GM19043 (cell line): ENCODE results near the gene SMIM31.

ENCODE experiments used
- ATAC-seq: cut with Tn5 transposase; IDR thresholded peaks from one replicate; pipeline ENCODE4 v1.9.1; 2021; ENCODE audit warnings: low read depth; ENCODE audit not compliant: unreplicated experiment

The SMIM31 gene

DNA sequence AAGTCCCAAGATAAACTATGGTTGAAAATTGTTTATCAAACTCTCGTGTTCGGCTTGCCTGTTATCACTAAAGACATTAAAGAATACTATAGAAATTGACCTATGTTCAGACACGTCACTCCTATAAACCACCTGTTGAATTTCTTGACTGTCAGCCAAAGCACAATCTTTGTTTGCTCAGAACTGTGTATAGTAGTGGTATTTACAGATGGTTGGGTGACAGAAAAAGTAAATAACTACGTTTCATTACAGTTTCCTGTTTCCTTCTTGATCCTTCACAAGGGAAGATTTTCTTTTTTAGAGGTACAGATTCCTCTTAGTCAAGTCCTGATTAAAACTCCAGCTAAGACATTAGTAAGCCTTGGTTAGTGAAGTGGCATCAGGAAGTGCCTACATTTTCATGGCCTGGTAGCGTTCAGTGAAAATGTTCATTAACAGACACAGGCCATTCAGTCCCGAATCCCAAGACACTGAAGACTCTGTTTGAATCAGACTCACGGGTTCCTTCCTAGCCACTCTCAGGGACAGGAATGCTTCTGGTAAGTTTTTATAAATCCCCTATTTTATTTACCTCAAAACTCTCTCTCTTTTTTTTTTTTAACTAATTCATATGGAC lies at the start of gene SMIM31:
TSS of gene SMIM31 (plus strand) at position 259 of the 616 bp plus-strand sequence. CDS start 16,313 bp downstream, outside the sequence.
- no peak for ATAC-seq

DNA sequence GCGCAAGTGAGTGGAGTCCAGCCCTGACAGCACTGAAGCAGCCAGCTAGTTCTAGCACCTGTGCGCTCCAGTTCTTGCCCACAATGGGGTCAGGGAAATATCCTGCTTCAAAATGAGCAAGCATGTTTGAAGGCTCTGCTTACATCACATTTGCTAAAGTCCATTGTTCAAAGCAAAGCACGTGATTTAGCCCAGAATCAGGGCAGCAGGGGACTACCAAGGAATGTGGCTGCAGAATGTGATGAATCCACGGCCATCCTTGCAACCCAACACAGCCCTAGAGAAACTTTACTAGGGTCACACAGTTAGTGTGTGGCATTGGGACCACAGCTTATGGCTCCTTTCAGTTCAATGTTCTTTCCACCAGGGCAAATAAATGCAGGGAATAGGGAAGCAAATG lies 47.3 kb upstream of the SMIM31 start:
- ATAC-seq: no peak

DNA sequence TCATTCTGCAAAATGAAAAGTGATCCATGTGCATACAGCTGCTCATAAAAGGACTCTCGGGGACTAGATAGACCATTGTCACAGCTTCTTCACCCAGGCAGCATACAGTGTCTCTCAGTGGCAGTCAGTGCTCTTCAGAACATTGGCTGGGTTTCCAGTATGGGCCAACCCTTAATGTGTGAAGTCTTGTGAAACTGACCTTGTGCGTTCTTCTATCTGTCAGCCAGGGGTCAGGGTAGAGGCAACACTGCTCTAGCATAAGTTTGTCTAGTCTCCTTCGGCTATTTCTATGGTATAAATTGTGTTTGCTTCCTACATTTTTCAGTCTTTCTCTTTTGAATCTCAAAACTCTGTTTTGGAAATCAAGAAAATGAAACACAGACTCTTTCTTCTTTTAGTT lies 37.0 kb upstream of the SMIM31 start:
- ATAC-seq: no peak

DNA sequence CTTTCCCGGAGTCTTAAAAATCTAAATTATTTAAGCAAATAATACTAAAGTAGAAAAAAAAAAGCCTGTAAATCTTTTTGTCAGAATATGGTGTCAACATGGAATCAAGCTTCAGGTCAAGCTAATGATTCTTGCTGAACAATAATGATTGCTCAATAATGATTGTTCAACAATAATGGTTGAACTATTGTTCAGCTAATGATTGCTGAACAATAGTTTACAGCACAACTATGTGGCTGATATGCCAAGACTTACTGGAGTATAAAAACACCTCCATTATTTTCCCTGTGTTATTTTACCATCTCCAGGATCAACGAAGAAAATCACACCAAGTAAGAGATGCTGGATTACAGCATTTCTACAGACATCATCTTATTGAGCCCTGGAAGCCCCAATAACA lies 35.1 kb upstream of the SMIM31 start:
- ATAC-seq: no peak

DNA sequence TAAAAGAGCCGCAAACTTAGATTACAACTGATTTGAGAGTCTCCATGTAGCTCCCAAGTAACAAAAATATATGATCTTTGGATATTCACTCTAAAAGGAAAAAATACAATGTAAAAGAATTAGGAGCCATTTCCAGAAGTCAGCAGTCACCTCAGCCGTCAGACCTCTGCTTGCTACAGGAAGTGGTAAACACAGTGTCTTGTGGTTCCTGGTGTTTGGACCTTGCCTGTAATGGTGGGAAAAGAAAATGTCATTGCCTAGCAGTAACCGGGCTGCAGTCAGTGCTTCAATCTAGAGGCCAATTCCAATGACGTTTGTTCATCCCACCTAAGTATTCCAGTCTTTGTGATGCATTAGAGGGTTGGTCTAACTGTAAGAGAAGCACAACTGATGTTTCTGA lies 28.9 kb upstream of the SMIM31 start:
- ATAC-seq: no peak

DNA sequence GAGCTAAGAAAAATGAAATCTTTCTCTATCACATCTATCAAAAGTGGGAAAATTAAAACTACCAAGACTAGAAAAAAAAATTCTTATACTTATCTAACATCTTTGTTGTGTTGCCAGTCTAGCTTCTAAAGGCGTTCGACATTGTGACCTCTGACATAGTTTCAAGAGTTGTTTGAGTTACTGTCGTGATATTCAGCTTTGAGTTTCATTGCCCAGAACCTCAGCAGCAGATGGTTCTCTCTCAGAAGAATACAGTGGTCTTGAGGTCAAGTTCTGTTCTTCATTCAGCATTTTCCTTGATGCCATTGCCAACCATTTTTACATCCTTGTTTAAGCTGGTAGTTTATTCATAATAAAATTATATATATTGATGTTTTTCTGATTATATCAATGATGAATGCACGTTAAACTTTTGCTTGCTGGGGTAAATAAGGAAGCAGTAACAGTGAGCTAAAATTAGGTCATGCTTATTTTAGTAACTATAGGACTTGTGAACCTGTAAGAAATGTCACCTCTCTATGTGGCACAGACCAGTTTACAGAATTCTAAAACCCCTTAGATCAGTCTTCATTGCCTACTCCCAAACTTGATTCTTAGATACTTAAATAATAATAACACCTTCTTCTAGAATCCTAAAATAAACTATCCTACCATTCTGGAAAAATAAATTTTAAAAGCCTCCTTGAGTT lies 23.1 kb upstream of the SMIM31 start:
- ATAC-seq: no peak

DNA sequence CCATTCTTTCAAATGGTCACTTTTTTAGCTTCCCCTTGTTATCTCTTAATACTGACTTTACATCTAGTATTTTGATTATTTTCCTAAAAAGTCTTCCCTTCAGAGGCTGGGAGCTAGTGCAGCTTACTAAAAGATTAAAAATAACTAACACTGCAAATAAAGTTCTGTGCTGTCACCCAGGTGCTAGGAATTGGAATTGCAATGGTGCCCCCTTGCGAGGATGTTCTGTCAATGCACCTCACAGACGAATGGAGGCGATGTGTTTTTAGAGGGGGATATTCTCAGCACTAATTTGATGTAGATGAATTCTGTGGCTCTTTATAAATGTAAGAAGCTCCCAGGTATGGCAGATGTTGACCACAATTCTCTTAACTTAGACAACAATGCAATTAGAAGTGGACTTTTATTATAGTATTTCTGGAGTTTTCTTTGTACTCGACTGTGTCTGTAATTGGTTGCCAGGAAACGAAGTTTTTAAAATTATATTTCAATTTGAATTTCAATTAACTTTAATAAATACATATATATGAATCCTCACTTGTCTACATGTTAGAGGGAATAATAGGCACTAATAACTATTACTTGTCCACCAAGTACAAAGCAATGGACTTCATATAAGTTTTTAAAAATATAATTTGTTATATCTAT lies 22.0 kb upstream of the SMIM31 start:
- ATAC-seq: peak; percentile 50

DNA sequence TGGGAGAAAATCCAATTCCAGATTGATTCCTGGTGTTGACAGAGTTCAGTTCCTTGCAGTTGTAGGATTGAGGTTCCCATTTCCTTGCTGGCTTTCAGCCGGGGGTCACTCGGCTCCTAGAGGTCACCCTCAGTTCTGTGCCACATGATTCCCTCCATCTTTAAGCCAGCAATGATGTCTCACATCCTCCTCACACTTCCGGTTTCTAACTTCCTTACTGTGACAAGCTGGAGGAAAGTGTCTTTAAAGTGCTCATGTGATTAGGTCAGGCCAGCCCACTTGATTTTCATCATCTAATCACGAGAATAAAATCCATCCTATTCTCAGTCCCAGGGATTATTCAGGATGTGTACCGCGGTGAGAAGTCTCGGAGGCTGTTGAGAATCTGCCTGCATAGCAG lies 19.4 kb upstream of the SMIM31 start:
- peak; percentile 69 for ATAC-seq

DNA sequence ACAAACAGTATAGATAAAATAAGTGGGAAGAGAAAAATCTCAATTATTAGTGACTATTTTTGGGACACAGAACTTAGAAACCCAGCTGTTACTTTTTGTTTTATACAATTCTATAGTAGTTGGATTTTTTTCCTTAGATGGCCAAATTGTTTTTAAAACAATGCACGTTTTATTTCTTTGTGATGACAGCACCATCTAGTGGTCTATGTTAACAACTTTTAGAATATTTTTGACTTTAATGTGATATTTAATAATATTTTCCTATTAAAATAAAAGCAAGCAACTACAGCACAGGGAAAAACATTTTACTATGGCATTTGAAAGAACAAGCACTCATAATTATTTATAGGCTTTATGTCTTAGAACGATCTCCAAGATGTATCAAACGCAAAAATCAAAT lies 5.6 kb upstream of the SMIM31 start:
- no peak for ATAC-seq

DNA sequence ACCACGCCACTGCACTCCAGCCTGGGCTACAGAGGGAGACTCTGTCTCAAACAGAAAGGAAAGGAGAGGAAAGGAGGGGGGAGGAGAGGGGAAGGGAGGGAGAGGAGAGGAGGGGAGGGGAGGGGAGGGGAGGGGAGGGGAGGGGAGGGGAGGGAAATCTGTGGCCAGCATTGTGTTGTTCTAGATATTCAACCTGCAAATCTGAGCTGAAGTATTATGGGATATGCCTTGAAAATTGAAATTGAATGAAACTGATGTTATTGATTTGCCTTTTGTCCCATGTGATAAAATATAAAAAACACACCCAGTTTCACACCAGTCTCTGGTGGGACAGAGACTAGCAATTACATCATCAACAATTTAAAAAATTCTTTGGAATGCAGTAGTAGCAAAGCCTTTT lies 1.5 kb downstream of the SMIM31 start:
- no peak for ATAC-seq

DNA sequence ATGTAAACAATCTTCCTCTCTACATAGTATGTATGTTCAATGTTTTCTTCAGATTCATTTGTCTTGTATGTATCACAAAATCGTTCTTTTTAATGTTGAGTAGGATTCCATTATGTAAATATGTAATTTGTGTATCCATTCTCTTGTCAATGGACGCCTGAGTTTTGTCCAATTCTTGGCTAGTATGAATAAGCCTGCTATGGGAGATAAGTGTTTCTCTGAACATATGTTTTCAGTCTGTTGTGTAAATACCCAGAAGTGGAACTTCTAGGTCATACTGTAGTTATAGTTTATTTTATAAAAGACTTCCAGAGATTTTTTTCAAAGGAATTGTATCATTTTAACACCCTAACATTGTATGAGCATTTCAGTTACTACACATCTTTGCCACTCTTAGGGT lies 2.8 kb downstream of the SMIM31 start:
- ATAC-seq: no peak

DNA sequence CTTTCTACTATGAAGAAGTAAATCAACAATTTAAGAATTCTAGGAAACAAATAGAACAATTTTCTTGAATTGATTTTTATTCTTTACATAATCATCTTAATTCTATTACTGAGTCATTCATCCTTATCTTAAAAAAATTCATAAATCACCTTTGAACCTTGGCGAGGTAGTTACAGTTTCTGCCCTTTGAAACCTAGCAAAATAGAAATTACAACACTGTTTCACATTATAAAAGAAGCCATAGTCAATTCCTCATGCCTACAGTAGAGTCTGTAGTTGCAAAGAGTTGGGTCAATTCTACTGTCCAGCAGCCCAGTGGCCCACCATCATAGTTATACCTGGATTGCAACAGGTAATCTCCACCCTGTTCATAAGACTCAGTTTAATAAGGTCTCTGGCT lies 7.3 kb downstream of the SMIM31 start:
- no peak for ATAC-seq

DNA sequence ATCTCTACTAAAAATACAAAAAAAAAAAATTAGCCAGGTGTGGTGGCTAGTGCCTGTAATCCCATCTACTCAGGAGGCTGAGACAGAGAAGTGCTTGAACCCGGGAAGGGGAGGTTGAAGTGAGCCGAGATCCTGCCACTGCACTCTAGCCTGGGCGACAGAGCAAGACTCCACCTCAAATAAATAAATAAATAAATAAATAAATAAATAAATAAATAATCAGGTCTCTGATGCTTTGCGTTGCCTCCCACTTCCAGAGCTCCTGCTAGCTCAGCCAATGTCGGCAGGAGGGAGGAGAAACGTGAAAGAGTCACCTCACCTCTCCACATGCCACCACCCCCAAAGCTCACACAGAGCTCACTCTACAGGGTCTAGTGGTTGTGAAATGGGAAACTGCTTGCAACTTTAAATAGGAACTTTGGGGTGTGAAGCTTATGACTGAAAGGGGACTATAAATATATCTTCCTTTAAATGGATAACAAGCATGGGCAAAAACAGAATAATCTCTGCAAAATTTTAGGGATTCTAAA lies 7.9 kb downstream of the SMIM31 start:
- ATAC-seq: no peak

DNA sequence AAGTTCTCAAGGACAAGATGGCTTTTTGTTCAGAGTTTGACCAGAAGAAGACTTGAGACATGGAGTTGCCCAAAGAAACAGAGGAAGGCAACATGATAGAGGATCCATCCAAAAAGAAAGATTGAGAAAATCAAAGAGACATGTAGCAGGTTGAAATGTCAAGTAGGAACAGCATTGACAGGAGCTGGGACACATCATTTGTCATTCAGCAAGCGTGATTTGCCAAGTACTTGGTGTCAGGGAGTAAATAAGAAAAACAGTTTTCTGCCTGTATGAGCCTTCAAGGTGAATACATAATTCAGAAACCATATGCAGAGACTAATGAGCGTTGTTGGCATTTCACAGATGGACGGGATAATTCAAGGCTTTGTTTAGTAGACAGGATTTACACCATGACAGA lies 11.2 kb downstream of the SMIM31 start:
- ATAC-seq: no peak

DNA sequence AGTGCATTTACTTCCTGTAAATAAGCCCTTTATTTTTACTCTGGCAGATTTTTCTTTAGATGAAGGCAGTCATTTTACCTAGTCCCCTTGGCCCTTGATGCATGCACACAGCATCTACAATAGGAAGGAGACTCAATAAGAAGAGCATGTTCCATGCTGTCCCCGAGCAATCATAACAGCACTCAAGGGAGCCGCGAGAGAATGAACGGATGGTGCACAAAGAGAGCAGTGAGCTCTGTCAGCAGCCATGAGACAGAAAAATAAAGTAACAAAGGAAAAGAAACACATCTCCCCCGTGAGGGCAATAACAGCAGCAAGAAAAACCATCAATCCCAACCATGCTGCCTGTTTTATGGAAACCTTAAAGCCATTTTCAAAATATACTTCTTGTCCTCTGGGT lies 11.9 kb downstream of the SMIM31 start:
- ATAC-seq: no peak

DNA sequence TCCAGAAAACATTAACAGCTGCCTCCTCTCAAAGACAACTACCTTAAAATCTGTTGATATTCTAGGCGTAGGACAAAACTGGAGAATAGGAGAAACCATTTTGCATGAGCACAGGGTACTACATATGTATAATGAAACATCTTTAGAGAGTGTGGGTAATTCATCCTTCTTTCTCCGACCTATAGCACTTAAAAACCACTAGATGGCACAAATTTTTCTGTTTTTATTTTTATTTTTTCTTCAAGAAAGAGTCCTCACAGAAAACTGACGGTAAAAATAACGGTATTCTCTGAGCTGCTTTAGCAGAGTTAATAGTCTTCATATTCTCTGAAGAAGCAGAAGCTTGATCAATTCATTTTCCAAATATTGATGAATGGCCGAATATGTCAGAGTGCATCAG lies 14.6 kb downstream of the SMIM31 start:
- peak; percentile 41 for ATAC-seq

DNA sequence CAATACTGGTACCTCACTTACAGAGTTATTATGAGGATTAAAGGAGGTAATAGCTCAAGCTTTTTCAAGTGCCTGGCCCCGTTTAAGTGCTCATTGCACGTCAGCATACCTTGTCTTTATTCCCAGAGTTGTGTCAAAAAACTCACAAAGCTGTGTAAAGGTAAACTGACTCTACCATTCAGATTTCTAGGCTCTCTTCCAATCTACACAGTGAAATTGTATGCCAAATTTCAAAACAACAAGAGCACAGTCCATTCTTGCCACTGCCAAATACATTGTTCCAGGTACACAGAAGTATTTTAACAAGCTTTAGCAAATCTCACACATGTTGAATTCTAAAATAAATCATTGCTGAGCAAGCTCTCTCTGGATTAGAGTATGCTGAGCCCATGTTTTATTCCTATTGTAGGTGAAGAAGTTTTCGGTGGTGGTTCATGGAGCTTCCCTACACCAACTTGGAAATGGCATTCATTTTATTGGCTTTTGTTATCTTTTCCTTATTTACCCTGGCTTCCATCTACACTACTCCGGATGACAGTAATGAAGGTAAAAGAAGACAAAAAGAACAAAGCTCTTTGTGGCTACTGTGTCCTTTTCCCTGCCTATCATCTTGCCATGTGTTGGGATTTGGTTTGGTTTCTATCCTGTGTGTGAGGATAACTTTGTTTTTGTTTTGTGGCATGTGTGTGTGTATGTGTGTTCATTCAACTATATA lies 16.2 kb downstream of the SMIM31 start:
- no peak for ATAC-seq

DNA sequence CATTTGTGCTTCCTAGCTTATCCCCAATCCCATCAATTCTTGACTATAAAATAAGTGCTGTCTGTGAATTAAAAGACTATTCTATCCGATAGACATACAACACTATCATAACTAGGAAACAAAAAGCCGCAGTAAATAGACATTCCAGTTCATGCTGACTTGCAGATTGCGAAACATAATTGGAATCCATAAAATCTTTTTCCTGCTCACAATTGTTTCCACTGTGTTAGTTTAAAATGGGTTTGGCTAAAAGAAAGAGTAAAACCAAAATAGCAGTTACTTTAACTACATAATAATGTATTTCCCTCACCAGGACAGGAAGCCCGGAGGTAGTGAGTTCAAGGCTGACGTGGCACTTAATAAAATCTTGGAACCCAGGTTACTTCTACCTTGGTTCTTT lies 17.2 kb downstream of the SMIM31 start:
- ATAC-seq: no peak

DNA sequence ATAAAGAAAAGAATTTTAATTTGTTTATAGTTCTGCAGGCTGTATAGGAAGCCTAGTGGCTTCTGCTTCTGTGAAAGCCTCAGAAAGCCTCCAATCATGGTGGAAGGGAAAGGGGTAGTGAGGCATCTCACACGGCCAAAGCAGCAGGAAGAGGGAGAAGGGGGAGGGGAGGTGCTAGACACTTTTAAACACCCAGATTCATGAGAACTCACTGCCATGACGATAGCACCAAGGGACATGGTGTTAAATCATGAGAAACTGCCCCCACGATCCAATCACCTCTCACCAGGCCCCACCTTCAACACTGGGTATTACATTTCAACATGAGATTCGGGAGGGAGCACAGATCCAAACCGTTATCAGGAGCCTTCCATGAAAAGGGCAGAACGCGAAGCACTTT lies 18.1 kb downstream of the SMIM31 start:
- no peak for ATAC-seq

DNA sequence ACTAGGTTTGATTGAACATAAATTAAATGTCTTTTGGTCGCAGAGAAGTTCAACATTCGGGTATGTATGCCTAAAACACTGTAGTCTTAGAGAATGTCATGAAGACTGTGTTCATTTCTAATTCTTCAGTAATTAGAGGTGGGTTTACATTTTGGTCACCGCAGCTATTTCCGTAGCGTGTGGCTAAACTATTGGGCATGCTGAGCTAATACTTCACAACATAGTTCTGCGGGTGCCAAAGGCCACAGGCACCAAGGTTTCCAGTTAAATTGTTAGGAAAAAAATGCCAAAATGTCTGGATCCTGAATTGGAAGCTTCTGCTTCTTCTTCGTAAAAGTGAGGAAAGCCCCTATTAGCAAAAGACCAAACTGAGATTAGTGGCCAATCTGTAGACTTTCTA lies 25.1 kb downstream of the SMIM31 start:
- ATAC-seq: no peak

DNA sequence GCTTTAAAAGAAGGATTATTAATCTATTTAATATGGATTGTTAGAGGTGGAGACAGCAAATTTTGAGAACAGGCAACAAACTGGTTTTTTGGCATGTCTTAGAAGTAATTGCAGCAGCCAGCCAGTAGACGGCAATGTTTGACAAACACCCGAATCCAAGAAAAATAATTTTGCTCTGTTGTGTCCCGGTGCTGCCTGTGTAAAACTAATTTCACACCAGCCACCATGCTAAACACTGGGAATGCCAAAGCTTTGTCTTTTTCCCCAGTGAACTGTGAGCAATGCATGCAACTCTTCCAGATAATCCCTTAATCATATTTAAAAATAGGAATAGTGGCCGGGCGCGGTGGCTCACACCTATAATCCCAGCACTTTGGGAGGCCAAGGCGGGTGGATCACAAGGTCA lies 25.9 kb downstream of the SMIM31 start:
- peak; percentile 58 for ATAC-seq
